HepG2 (cell line): ENCODE results near the gene CDC42BPG. TPM values are rescaled to one million over a fixed set of nuclear protein-coding genes. Genes with fewer than 3 reads are reported as not detected.

ENCODE experiments used
- CBX5 ChIP-seq: sonication (generic); formaldehyde crosslinking; IDR thresholded peaks from 2 replicates; pipeline ENCODE4 v1.4.0; 2020; ENCODE audit warnings: missing genetic modification reagents, borderline replicate concordance
- ELF1 ChIP-seq: sonication (generic); formaldehyde crosslinking; IDR thresholded peaks from 2 replicates; pipeline ENCODE4 v1.4.0; 2020; ENCODE audit warnings: missing genetic modification reagents
- FOXA3 ChIP-seq: IDR thresholded peaks from 2 replicates; pipeline ENCODE4 v1.6.1; 2016; ENCODE audit warnings: missing genetic modification reagents, missing compliant biosample characterization
- MAF1 ChIP-seq: sonication (generic); formaldehyde crosslinking; IDR thresholded peaks from 2 replicates; pipeline ENCODE4 v1.5.0; 2020; ENCODE audit warnings: missing genetic modification reagents, borderline replicate concordance
- MAX ChIP-seq: IDR thresholded peaks from 2 replicates; pipeline ENCODE4 v1.6.1; 2012; ENCODE audit warnings: inconsistent platforms
- MED8 ChIP-seq: sonication (generic); formaldehyde crosslinking; IDR thresholded peaks from 2 replicates; pipeline ENCODE4 v1.8.1; 2023; ENCODE audit warnings: mild to moderate bottlenecking, missing genetic modification reagents; ENCODE audit not compliant: insufficient replicate concordance
- MYC ChIP-seq: sonication (generic); formaldehyde crosslinking; IDR thresholded peaks from 2 replicates; pipeline ENCODE4 v1.9.0; 2021; ENCODE audit warnings: missing genetic modification reagents, borderline replicate concordance
- POLR2A ChIP-seq, 2 experiments: IDR thresholded peaks; 2 replicates each; pipeline ENCODE4 v1.6.1; 2011; ENCODE audit warnings: low read depth in 2 of 2, low read length in 2 of 2, mild to moderate bottlenecking in 1 of 2, moderate library complexity in 1 of 2; ENCODE audit not compliant: insufficient read depth in 1 of 2
- SPEN ChIP-seq: sonication (generic); formaldehyde crosslinking; IDR thresholded peaks from 2 replicates; pipeline ENCODE4 v1.5.1; 2020; ENCODE audit warnings: low read depth, mild to moderate bottlenecking, missing genetic modification reagents
- YEATS4 ChIP-seq: sonication (generic); formaldehyde crosslinking; IDR thresholded peaks from 2 replicates; pipeline ENCODE4 v1.4.0; 2020; ENCODE audit warnings: missing genetic modification reagents, borderline replicate concordance
- ZFP82 ChIP-seq: sonication (generic); formaldehyde crosslinking; IDR thresholded peaks from 2 replicates; pipeline ENCODE4 v1.5.1; 2020; ENCODE audit warnings: mild to moderate bottlenecking, missing genetic modification reagents, borderline replicate concordance
- ZNF136 ChIP-seq: sonication (generic); formaldehyde crosslinking; IDR thresholded peaks from 2 replicates; pipeline ENCODE4 v1.8.1; 2022; ENCODE audit warnings: low read depth, mild to moderate bottlenecking, moderate library complexity, missing genetic modification reagents
- ZNF160 ChIP-seq: sonication (generic); formaldehyde crosslinking; IDR thresholded peaks from 2 replicates; pipeline ENCODE4 v1.8.0; 2022; ENCODE audit warnings: mild to moderate bottlenecking, inconsistent platforms, missing genetic modification reagents
- ZNF33B ChIP-seq: sonication (generic); formaldehyde crosslinking; IDR thresholded peaks from 2 replicates; pipeline ENCODE4 v1.5.1; 2020; ENCODE audit warnings: mild to moderate bottlenecking, missing genetic modification reagents
- ZNF747 ChIP-seq: sonication (generic); formaldehyde crosslinking; IDR thresholded peaks from 2 replicates; pipeline ENCODE4 v1.8.1; 2023; ENCODE audit warnings: missing genetic modification reagents, mild to moderate bottlenecking, borderline replicate concordance
- ZSCAN29 ChIP-seq: sonication (generic); formaldehyde crosslinking; conservative IDR thresholded peaks from 2 replicates; pipeline ENCODE4 v1.4.0; 2020; ENCODE audit warnings: mild to moderate bottlenecking, missing genetic modification reagents
- polyA plus RNA-seq, 8 experiments: library from polyadenylated mRNA; depleted of rRNA in 3 of 8; stranded (reverse) in 7 of 8; unstranded in 1 of 8; fragments of >200 nt; fragmentation: Illumina TruSeq in 4 of 8; extraction: Trizol in 4 of 8; gene quantifications; 2 replicates each; pipeline versions ENCODE4 v1.2.1 to v1.2.3, GENCODE V29; 2011 to 2016; ENCODE audit warnings: low read depth in 4 of 8, missing spikeins in 1 of 8, mixed read lengths in 1 of 8; ENCODE audit not compliant: insufficient read depth in 1 of 8
- total RNA-seq, 5 experiments: library from RNA; depleted of rRNA; stranded (reverse); fragments of >200 nt; fragmentation: Illumina TruSeq; extraction: Trizol; gene quantifications; 2 replicates each; pipeline ENCODE4 v1.2.3, GENCODE V29; 2016; ENCODE audit warnings: low read depth in 1 of 5
- TF ChIP-seq, protein P1 (sequence below): sonication (generic); formaldehyde crosslinking; IDR thresholded peaks from 2 replicates; pipeline ENCODE4 v1.5.1; 2020; ENCODE audit warnings: mild to moderate bottlenecking, missing genetic modification reagents, moderate library complexity
- TF ChIP-seq, protein P2 (sequence below): sonication (generic); formaldehyde crosslinking; conservative IDR thresholded peaks from 2 replicates; pipeline ENCODE4 v1.4.0; 2020; ENCODE audit warnings: missing genetic modification reagents
- TF ChIP-seq, protein P3 (sequence below): sonication (generic); formaldehyde crosslinking; IDR thresholded peaks from 2 replicates; pipeline ENCODE4 v1.5.0; 2020; ENCODE audit warnings: mild to moderate bottlenecking, missing genetic modification reagents, borderline replicate concordance

Gene CDC42BPG
- total and polyA plus RNA-seq, 2 of the 13 experiments (the other 11 are each of a cell fraction or from before 2014, with no cell fraction given) = 0.55 to 1.4 TPM

DNA sequence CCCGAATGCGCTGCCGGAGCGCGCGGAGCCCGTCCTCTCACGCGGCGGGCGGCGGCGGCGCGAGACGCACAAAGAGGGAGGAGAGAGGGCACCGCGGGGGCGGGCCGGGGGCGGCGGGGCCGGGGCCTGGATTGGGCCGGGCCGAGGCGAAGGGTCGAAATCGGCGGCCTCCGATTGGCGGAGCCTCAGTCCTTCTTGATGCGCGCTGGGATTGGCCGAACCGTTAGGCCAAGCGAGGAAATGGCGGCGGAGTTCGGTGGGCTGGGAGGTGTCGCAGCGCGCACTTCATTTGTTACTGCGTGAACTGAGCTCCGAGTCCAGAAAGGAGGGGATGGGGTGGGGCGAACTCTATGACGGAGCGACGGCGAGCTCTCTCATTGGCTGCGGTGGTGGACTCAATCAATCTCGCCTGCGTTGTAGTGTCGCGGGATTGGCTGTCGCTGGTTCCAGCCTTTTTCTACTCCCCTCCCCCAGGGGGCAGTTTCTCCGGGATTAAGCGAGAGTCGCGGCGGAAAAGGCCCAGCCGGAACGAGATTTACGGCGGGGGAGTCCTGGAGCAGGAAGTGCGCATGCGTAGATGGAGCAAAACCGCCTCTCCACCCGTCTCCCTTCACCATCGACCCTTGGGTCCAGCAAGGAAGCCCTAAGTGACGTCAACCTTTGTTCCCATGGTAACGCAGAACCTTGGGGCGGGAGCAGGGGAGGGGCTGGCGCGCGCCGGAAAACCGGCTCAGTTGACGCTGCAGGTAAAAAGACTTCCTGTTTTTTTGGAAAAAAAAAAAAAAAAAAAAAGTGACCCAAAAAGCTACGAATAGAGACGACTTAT is 65.8 kb downstream of the CDC42BPG start, which contains the start of gene SF1 (continued):
- TF ChIP-seq, protein P1, sequence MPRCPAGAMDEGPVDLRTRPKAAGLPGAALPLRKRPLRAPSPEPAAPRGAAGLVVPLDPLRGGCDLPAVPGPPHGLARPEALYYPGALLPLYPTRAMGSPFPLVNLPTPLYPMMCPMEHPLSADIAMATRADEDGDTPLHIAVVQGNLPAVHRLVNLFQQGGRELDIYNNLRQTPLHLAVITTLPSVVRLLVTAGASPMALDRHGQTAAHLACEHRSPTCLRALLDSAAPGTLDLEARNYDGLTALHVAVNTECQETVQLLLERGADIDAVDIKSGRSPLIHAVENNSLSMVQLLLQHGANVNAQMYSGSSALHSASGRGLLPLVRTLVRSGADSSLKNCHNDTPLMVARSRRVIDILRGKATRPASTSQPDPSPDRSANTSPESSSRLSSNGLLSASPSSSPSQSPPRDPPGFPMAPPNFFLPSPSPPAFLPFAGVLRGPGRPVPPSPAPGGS (CRISPR knock-in tag) = 0 out of 2 replicates have a peak, but pooled peaks have one; percentile 59
- TF ChIP-seq ZNF33B (no peak), ZSCAN29 (CRISPR knock-in tag) (0 out of 2 replicates have a peak, but pooled peaks have one; percentile 12), ELF1 (CRISPR knock-in tag) (peak; percentile 72; the same call in 1 of the 2 replicates), ZNF160 (no peak), FOXA3 (CRISPR knock-in tag) (0 out of 2 replicates have a peak, but pooled peaks have one; percentile 28), YEATS4 (CRISPR knock-in tag) (peak; percentile 67; the same call in 1 of the 2 replicates), MED8 (CRISPR knock-in tag) (peak; percentile 46), ZNF136 (CRISPR knock-in tag) (0 out of 2 replicates have a peak, but pooled peaks have one; percentile 32), ZFP82 (CRISPR knock-in tag) (no peak), ZNF747 (CRISPR knock-in tag) (peak; percentile 66; the same call in 1 of the 2 replicates), CBX5 (CRISPR knock-in tag) (no peak), MAF1 (CRISPR knock-in tag) (no peak), POLR2A (IDR thresholded peaks at IDR 0.05; ENCODE audit: insufficient read depth in 1 of 2, low read depth in 2 of 2, low read length in 2 of 2) (peak; percentile 95 to 97), MAX (peak; percentile 42), MYC (CRISPR knock-in tag) (peak; percentile 71; the same call in 1 of the 2 replicates), SPEN (CRISPR knock-in tag) (peak; percentile 58; the same call in 1 of the 2 replicates)
- TF ChIP-seq, protein P2, sequence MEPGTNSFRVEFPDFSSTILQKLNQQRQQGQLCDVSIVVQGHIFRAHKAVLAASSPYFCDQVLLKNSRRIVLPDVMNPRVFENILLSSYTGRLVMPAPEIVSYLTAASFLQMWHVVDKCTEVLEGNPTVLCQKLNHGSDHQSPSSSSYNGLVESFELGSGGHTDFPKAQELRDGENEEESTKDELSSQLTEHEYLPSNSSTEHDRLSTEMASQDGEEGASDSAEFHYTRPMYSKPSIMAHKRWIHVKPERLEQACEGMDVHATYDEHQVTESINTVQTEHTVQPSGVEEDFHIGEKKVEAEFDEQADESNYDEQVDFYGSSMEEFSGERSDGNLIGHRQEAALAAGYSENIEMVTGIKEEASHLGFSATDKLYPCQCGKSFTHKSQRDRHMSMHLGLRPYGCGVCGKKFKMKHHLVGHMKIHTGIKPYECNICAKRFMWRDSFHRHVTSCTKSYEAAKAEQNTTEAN (CRISPR knock-in tag) = no peak
- TF ChIP-seq, protein P3, sequence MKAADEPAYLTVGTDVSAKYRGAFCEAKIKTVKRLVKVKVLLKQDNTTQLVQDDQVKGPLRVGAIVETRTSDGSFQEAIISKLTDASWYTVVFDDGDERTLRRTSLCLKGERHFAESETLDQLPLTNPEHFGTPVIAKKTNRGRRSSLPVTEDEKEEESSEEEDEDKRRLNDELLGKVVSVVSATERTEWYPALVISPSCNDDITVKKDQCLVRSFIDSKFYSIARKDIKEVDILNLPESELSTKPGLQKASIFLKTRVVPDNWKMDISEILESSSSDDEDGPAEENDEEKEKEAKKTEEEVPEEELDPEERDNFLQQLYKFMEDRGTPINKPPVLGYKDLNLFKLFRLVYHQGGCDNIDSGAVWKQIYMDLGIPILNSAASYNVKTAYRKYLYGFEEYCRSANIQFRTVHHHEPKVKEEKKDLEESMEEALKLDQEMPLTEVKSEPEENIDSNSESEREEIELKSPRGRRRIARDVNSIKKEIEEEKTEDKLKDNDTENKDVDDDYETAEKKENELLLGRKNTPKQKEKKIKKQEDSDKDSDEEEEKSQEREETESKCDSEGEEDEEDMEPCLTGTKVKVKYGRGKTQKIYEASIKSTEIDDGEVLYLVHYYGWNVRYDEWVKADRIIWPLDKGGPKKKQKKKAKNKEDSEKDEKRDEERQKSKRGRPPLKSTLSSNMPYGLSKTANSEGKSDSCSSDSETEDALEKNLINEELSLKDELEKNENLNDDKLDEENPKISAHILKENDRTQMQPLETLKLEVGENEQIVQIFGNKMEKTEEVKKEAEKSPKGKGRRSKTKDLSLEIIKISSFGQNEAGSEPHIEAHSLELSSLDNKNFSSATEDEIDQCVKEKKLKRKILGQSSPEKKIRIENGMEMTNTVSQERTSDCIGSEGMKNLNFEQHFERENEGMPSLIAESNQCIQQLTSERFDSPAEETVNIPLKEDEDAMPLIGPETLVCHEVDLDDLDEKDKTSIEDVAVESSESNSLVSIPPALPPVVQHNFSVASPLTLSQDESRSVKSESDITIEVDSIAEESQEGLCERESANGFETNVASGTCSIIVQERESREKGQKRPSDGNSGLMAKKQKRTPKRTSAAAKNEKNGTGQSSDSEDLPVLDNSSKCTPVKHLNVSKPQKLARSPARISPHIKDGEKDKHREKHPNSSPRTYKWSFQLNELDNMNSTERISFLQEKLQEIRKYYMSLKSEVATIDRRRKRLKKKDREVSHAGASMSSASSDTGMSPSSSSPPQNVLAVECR (CRISPR knock-in tag) = peak; percentile 64; the same call in 1 of the 2 replicates
